Esophagus squamous epithelium (tissue), 4 donors: ENCODE measurements around the gene COPZ1. TPM values are rescaled to one million over a fixed set of nuclear protein-coding genes. Genes with fewer than 3 reads are reported as not detected.

Source experiments
- small RNA-seq, 4 donors: library from RNA; depleted of rRNA; stranded (forward); fragments of <200 nt; gene quantifications; one replicate each; pipeline ENCODE3, GENCODE V24; 2016
- total RNA-seq, 4 donors: library from RNA; depleted of rRNA; stranded (reverse); fragments of >200 nt; gene quantifications; one replicate each; pipeline ENCODE4 v1.1.0, GENCODE V29; 2016

The COPZ1 gene
- total RNA-seq, 4 donors from 2014 or later = 68.1 to 153 (median 97.9) TPM

Small RNA genes lying within 50 kb of the gene (small RNA-seq; reads per million reads assigned to genes)
- gene MIR148B (80.4 to 162 (median 102) reads per million in 4 donors), gene RN7SL744P (0 reads per million in 4 donors), gene RNU6-950P (0 reads per million in 4 donors)

Other genes with a start within 250 kb of the COPZ1 start
- 10 to 100 TPM; 30.5 to 44.1 (median 38.7) TPM for gene SMUG1, start 136.1 kb upstream of the COPZ1 start, total RNA-seq
- 10 to 100 TPM; 13.2 to 29.9 (median 23.7) TPM for gene CBX5, start 45.0 kb upstream of the COPZ1 start, total RNA-seq
- 100 to 1,000 TPM; 274 to 473 (median 422) TPM for gene HNRNPA1, start 44.4 kb upstream of the COPZ1 start, total RNA-seq
- under 1 TPM in 3 of 4 donors, not detected in 1; 0.15 to 0.44 (median 0.38) TPM for gene NFE2, start 24.1 kb upstream of the COPZ1 start, total RNA-seq
- under 1 TPM in 1 of 4 donors, not detected in 3; 0.38 TPM for gene GPR84, start 39.4 kb downstream of the COPZ1 start, total RNA-seq
- gene ZNF385A, start 59.6 kb downstream of the COPZ1 start, total RNA-seq = 100 to 1,000 TPM in 1 of 4 donors, 10 to 100 TPM in 3; 25.2 to 106 (median 37.8) TPM
- 100 to 1,000 TPM in 1 of 4 donors, 10 to 100 TPM in 2, 1 to 10 TPM in 1; 7.5 to 112 (median 37.3) TPM for gene ITGA5, start 94.1 kb downstream of the COPZ1 start, total RNA-seq
- 1 to 10 TPM in 1 of 4 donors, not detected in 3; 1.6 TPM for gene GTSF1, start 148.5 kb downstream of the COPZ1 start, total RNA-seq
- 10 to 100 TPM in 2 of 4 donors, 1 to 10 TPM in 2; 3.6 to 31.9 (median 7.8) TPM for gene NCKAP1L, start 172.6 kb downstream of the COPZ1 start, total RNA-seq
- gene PDE1B, start 224.5 kb downstream of the COPZ1 start, total RNA-seq = 1 to 10 TPM in 3 of 4 donors, under 1 TPM in 1; 0.91 to 6.5 (median 1.4) TPM